GF-D8 (cell line): Measurements from ENCODE around the gene AADACL3.
"Not testable (repeated sequence)": the region's sequence is repeated elsewhere in the genome, so short reads cannot be mapped to it uniquely, and the experiment has no call there.

Source experiments
- DNase-seq: peaks from one replicate; lab custom pipeline; 2025; lab: John Stamatoyannopoulos, UW

Gene AADACL3

GRCh38 chr1:12714710-12715475 lies 1.0 kb upstream of the AADACL3 start:
- DNase-seq, result no peak

GRCh38 chr1:12717301-12717838 lies 1.5 kb downstream of the AADACL3 start:
- no peak for DNase-seq

- no peak for DNase-seq
Observed at GRCh38 chr1:12722626-12723025, 6.7 kb downstream of the AADACL3 start.

- no peak for DNase-seq
Observed at GRCh38 chr1:12728391-12728790, 12.5 kb downstream of the AADACL3 start.

- no peak for DNase-seq
Observed at GRCh38 chr1:12730156-12730555, 14.2 kb downstream of the AADACL3 start.

- not testable (repeated sequence) for DNase-seq
Observed at GRCh38 chr1:12731084-12731483, 15.2 kb downstream of the AADACL3 start.

GRCh38 chr1:12734651-12735050 lies 18.7 kb downstream of the AADACL3 start:
- DNase-seq, result no peak

- no peak for DNase-seq
Observed at GRCh38 chr1:12738934-12739333, 23.0 kb downstream of the AADACL3 start.

GRCh38 chr1:12739613-12740012 lies 23.7 kb downstream of the AADACL3 start:
- DNase-seq, result no peak

GRCh38 chr1:12741946-12742345 lies 26.0 kb downstream of the AADACL3 start:
- DNase-seq, result no peak

- no peak for DNase-seq
Observed at GRCh38 chr1:12745126-12745991, 29.4 kb downstream of the AADACL3 start.

- DNase-seq, result no peak
Observed at GRCh38 chr1:12745992-12746323, 30.0 kb downstream of the AADACL3 start, which contains the start of gene CFAP107. TSS of gene CFAP107 (plus strand) at chr1:12746200. CDS start at chr1:12746431, 231 bp downstream.

- no peak for DNase-seq
Observed at GRCh38 chr1:12748778-12749355, 33.0 kb downstream of the AADACL3 start.

- no peak for DNase-seq
Observed at GRCh38 chr1:12754738-12755137, 38.8 kb downstream of the AADACL3 start.

GRCh38 chr1:12756273-12756672 lies 40.4 kb downstream of the AADACL3 start:
- no peak for DNase-seq

GRCh38 chr1:12756768-12757413 lies 41.0 kb downstream of the AADACL3 start:
- DNase-seq, result no peak

GRCh38 chr1:12757836-12758235 lies 41.9 kb downstream of the AADACL3 start:
- no peak for DNase-seq

GRCh38 chr1:12760256-12760795 lies 44.4 kb downstream of the AADACL3 start:
- DNase-seq, result no peak

- no peak for DNase-seq
Observed at GRCh38 chr1:12761781-12762180, 45.9 kb downstream of the AADACL3 start.

GRCh38 chr1:12762766-12763165 lies 46.9 kb downstream of the AADACL3 start:
- DNase-seq, result no peak

GRCh38 chr1:12763479-12763878 lies 47.6 kb downstream of the AADACL3 start:
- no peak for DNase-seq

- no peak for DNase-seq
Observed at GRCh38 chr1:12764016-12764415, 48.1 kb downstream of the AADACL3 start.
